ENCODE data around the gene CRYGA.
"Not testable (repeated sequence)": the region's sequence is repeated elsewhere in the genome, so short reads cannot be mapped to it uniquely, and the experiment has no call there.

CRYGA gene

GRCh38 chr2:208122248-208122647 is 41.1 kb downstream of the CRYGA start:
- DNase-seq, result no peak

- no peak for DNase-seq
Measured at GRCh38 chr2:208118918-208119317, 44.5 kb downstream of the CRYGA start.

GRCh38 chr2:208117390-208117789 is 46.0 kb downstream of the CRYGA start:
- not testable (repeated sequence) for DNase-seq

GRCh38 chr2:208112969-208113368 is 50.4 kb downstream of the CRYGA start:
- DNase-seq, result peak; percentile 73

GRCh38 chr2:208112273-208112745 is 51.1 kb downstream of the CRYGA start:
- not testable (repeated sequence) for DNase-seq
